OCI-LY7 (cell line): ENCODE results near the gene PLA1A. TPM values are rescaled to one million over a fixed set of nuclear protein-coding genes. Genes with fewer than 3 reads are reported as not detected.

Experiments used
- BruUV-seq: library from RNA; stranded (reverse); fragments of 400-500 nt; replicated peaks from 2 replicates; lab custom pipeline; 2021; lab: Mats Ljungman, UMichigan
- CTCF ChIA-PET: fragments of 300-600 bp; sonication (Branson Sonifier 250); formaldehyde crosslinking; loops from one replicate; lab custom pipeline; 2022; ENCODE audit warnings: antibody characterized with exemption; ENCODE audit not compliant: unreplicated experiment; lab: Charles Lee
- POLR2A ChIA-PET: fragments of 300-600 bp; sonication (Branson Sonifier 250); formaldehyde crosslinking; loops from one replicate; lab custom pipeline; 2022; ENCODE audit warnings: antibody characterized with exemption; lab: Charles Lee
- DNase-seq: peaks from one replicate; pipeline ENCODE4 v3.0.0-alpha.2; 2015; ENCODE audit warnings: low spot score
- H2AFZ ChIP-seq: fragments of 200-600 bp; sonication (generic), shearing (Covaris generic); 2 replicates; pipeline ENCODE4 v1.6.1; 2014; ENCODE audit warnings: mild to moderate bottlenecking, antibody characterized with exemption, low read length, moderate library complexity
- H3K27ac ChIP-seq: fragments of 200-600 bp; sonication (generic); 2 replicates; pipeline ENCODE4 v1.5.1; 2014; ENCODE audit warnings: mixed run types, low read depth, mild to moderate bottlenecking, moderate library complexity, low read length, inconsistent platforms; ENCODE audit not compliant: poor library complexity, severe bottlenecking
- H3K36me3 ChIP-seq: fragments of 200-600 bp; sonication (generic); 2 replicates; pipeline ENCODE4 v1.6.1; 2014; ENCODE audit warnings: mild to moderate bottlenecking, antibody characterized with exemption, low read length, moderate library complexity, mixed read lengths; ENCODE audit not compliant: insufficient read depth
- H3K4me1 ChIP-seq: fragments of 200-600 bp; sonication (generic); 2 replicates; pipeline ENCODE4 v1.5.1; 2014; ENCODE audit warnings: mild to moderate bottlenecking, low read length; ENCODE audit not compliant: insufficient read depth, poor library complexity, severe bottlenecking
- H3K4me2 ChIP-seq: fragments of 200-600 bp; sonication (generic); 2 replicates; pipeline ENCODE4 v1.6.1; 2014; ENCODE audit warnings: mild to moderate bottlenecking, low read length
- H3K4me3 ChIP-seq: fragments of 200-600 bp; sonication (generic); 2 replicates; pipeline ENCODE4 v1.5.1; 2014; ENCODE audit warnings: mild to moderate bottlenecking, low read depth, low read length; ENCODE audit not compliant: poor library complexity, severe bottlenecking
- H3K79me2 ChIP-seq: fragments of 200-600 bp; sonication (generic); 2 replicates; pipeline ENCODE4 v1.6.1; 2016; ENCODE audit warnings: low read depth, mild to moderate bottlenecking, low read length, moderate library complexity, mixed read lengths; ENCODE audit not compliant: insufficient read depth
- H3K9me2 ChIP-seq: fragments of 200-600 bp; sonication (generic); 2 replicates; pipeline ENCODE4 v1.6.1; 2016; ENCODE audit warnings: mild to moderate bottlenecking, low read length, mixed read lengths; ENCODE audit not compliant: insufficient read depth
- H3K9me3 ChIP-seq: fragments of 200-600 bp; sonication (generic); 2 replicates; pipeline ENCODE4 v1.6.1; 2014; ENCODE audit warnings: mild to moderate bottlenecking, mixed run types, low read length, mixed read lengths
- H4K20me1 ChIP-seq: fragments of 200-600 bp; sonication (generic); 2 replicates; pipeline ENCODE4 v1.6.1; 2014; ENCODE audit warnings: mild to moderate bottlenecking, antibody characterized with exemption, low read length, moderate library complexity, mixed read lengths; ENCODE audit not compliant: insufficient read depth
- CTCF ChIP-seq: fragments of 200-600 bp; sonication (generic); conservative IDR thresholded peaks from 2 replicates; pipeline ENCODE4 v1.5.1; 2014; ENCODE audit warnings: mild to moderate bottlenecking, antibody characterized with exemption, low read length, moderate library complexity, mixed read lengths
- EZH2phosphoT487 ChIP-seq: fragments of 200-600 bp; sonication (generic); IDR thresholded peaks from 2 replicates; pipeline ENCODE4 v1.6.1; 2018; ENCODE audit warnings: low read depth, borderline replicate concordance, mild to moderate bottlenecking, mixed run types, antibody characterized with exemption, low read length, moderate library complexity, mixed read lengths
- intact Hi-C: fragments of 100-400 bp; cut with micrococcal nuclease; formaldehyde crosslinking; loops from one replicate; pipeline ENCODE4 v1.10.0; 2022; ENCODE audit not compliant: unreplicated experiment
- total RNA-seq, 2 experiments: library from RNA; depleted of rRNA in 1 of 2; stranded (reverse); fragments of >200 nt in 1 of 2; shearing (Covaris generic) in 1 of 2; gene quantifications; 2 replicates each; pipeline ENCODE4 v1.2.3, GENCODE V29; 2014 to 2022

Gene PLA1A
- total RNA-seq, 2 experiments from 2014 or later: not detected

GRCh38 chr3:119664850-119665379 is 67.2 kb downstream of the PLA1A start:
- no peak overlapping the region for H3K27ac ChIP-seq
- no peaks in the 10 kb centered on the region for H3K9me3 ChIP-seq
- no peaks in the 10 kb centered on the region; the same call in 1 of the 2 replicates for H3K79me2 ChIP-seq
- CTCF ChIA-PET: no interaction called here
- H3K36me3 ChIP-seq: peaks cover 36% of the 10 kb centered on the region
- POLR2A ChIA-PET: interaction anchor here (2.0 to 2.7 kb wide), 2 partner anchors 8 to 10 kb away, joined by 6 to 10 read pairs; no protein-coding TSS in a partner anchor
- peaks cover 6% of the 10 kb centered on the region for H3K4me1 ChIP-seq
- no peaks in the 10 kb centered on the region for H3K9me2 ChIP-seq
- intact Hi-C loops: no loop called here
- H3K4me3 ChIP-seq: no peak overlapping the region
- no peak overlapping the region for H2AFZ ChIP-seq
- no peak overlapping the region for H3K4me2 ChIP-seq
- H4K20me1 ChIP-seq: no peaks in the 10 kb centered on the region
- BruUV-seq: no TSS peak
- TF ChIP-seq CTCF (no peak), EZH2phosphoT487 (no peak)
- no peak for DNase-seq

- CTCF ChIA-PET: no interaction called here
- Histone ChIP-seq H4K20me1 (no peaks in the 10 kb centered on the region), H3K9me3 (no peaks in the 10 kb centered on the region), H3K9me2 (no peaks in the 10 kb centered on the region), H3K4me2 (no peak overlapping the region), H3K4me1 (peaks cover 6% of the 10 kb centered on the region), H3K4me3 (no peak overlapping the region), H3K36me3 (peaks cover 48% of the 10 kb centered on the region), H3K79me2 (no peaks in the 10 kb centered on the region; the same call in 1 of the 2 replicates), H3K27ac (no peak overlapping the region), H2AFZ (no peak overlapping the region)
- POLR2A ChIA-PET: interaction anchor here (1.1 to 2.0 kb wide), 2 partner anchors 9 to 11 kb away, joined by 6 to 8 read pairs; partner anchors contain the start of gene COX17
- intact Hi-C loops: no loop called here
- DNase-seq: no peak
- no TSS peak for BruUV-seq
- TF ChIP-seq CTCF: no peak
- no peak for TF ChIP-seq EZH2phosphoT487
These were observed 68.4 kb downstream of the PLA1A start for GRCh38 chr3:119665954-119666559.
